Neutrophil (primary cell): Measurements from ENCODE around the gene FHOD3.

Experiments
- H3K27ac ChIP-seq: fragments of 200-600 bp; sonication (generic); 2 replicates; pipeline ENCODE4 v1.5.1; 2016; ENCODE audit warnings: mild to moderate bottlenecking, moderate library complexity
- H3K27me3 ChIP-seq: fragments of 200-600 bp; sonication (generic); 2 replicates; pipeline ENCODE4 v1.6.0; 2016; ENCODE audit warnings: mild to moderate bottlenecking
- H3K36me3 ChIP-seq: fragments of 200-600 bp; sonication (generic); 2 replicates; pipeline ENCODE4 v1.5.1; 2017
- H3K4me1 ChIP-seq, 2 experiments: fragments of 200-600 bp in 1 of 2; sonication (generic) in 1 of 2; 1 replicate in 1 of 2; 2 replicates in 1 of 2; pipeline versions ENCODE4 v1.5.1 to v1.6.1; 2013 to 2016; ENCODE audit warnings: low read depth in 1 of 2, low read length in 1 of 2, mild to moderate bottlenecking in 1 of 2, moderate library complexity in 1 of 2; ENCODE audit not compliant: control insufficient read depth in 1 of 2, insufficient read depth in 1 of 2
- H3K4me3 ChIP-seq, 2 experiments: fragments of 200-600 bp in 1 of 2; sonication (generic) in 1 of 2; 1 replicate in 1 of 2; 2 replicates in 1 of 2; pipeline ENCODE4 v1.5.1; 2013 to 2016; ENCODE audit warnings: low read depth in 1 of 2, low read length in 1 of 2, mild to moderate bottlenecking in 1 of 2, moderate library complexity in 1 of 2
- H3K9me3 ChIP-seq: fragments of 200-600 bp; sonication (generic); 2 replicates; pipeline ENCODE4 v1.5.1; 2016
- CTCF ChIP-seq: fragments of 200-600 bp; sonication (generic); IDR thresholded peaks from 2 replicates; pipeline ENCODE4 v1.5.1; 2016; ENCODE audit warnings: antibody characterized with exemption

FHOD3 gene

GRCh38 chr18:36408606-36409005 is 111.1 kb downstream of the FHOD3 start:
- Histone ChIP-seq H3K27ac (no peak overlapping the region), H3K4me1 (no peaks in the 10 kb centered on the region), H3K4me3 (no peak overlapping the region), H3K27me3 (no peaks in the 10 kb centered on the region), H3K9me3 (no peaks in the 10 kb centered on the region), H3K36me3 (no peaks in the 10 kb centered on the region)
- TF ChIP-seq CTCF = no peak

GRCh38 chr18:36409779-36410178 is 112.3 kb downstream of the FHOD3 start:
- Histone ChIP-seq H3K27ac (no peak overlapping the region), H3K36me3 (no peaks in the 10 kb centered on the region), H3K4me1 (no peaks in the 10 kb centered on the region), H3K27me3 (no peaks in the 10 kb centered on the region), H3K4me3 (no peak overlapping the region), H3K9me3 (no peaks in the 10 kb centered on the region)
- TF ChIP-seq CTCF = no peak

- Histone ChIP-seq H3K27ac (no peak overlapping the region), H3K4me1 (no peaks in the 10 kb centered on the region), H3K27me3 (no peaks in the 10 kb centered on the region), H3K36me3 (no peaks in the 10 kb centered on the region), H3K9me3 (no peaks in the 10 kb centered on the region), H3K4me3 (no peak overlapping the region)
- no peak for TF ChIP-seq CTCF
Observed at GRCh38 chr18:36410346-36410745, 112.8 kb downstream of the FHOD3 start.

- Histone ChIP-seq H3K4me3 (no peak overlapping the region), H3K27me3 (no peaks in the 10 kb centered on the region), H3K4me1 (no peaks in the 10 kb centered on the region), H3K27ac (no peak overlapping the region), H3K36me3 (no peaks in the 10 kb centered on the region), H3K9me3 (no peaks in the 10 kb centered on the region)
- TF ChIP-seq CTCF = no peak
Observed at GRCh38 chr18:36411745-36412168, 114.2 kb downstream of the FHOD3 start.

GRCh38 chr18:36412778-36413177 is 115.3 kb downstream of the FHOD3 start:
- Histone ChIP-seq H3K4me3 (no peak overlapping the region), H3K9me3 (no peaks in the 10 kb centered on the region), H3K27me3 (no peaks in the 10 kb centered on the region), H3K36me3 (no peaks in the 10 kb centered on the region), H3K4me1 (no peaks in the 10 kb centered on the region), H3K27ac (no peak overlapping the region)
- no peak for TF ChIP-seq CTCF

GRCh38 chr18:36415171-36415570 is 117.7 kb downstream of the FHOD3 start:
- TF ChIP-seq CTCF = no peak
- Histone ChIP-seq H3K9me3 (no peaks in the 10 kb centered on the region), H3K27ac (no peak overlapping the region), H3K4me3 (no peak overlapping the region), H3K27me3 (no peaks in the 10 kb centered on the region), H3K4me1 (no peaks in the 10 kb centered on the region), H3K36me3 (no peaks in the 10 kb centered on the region)
